IPS DF 6.9 (cell line): Measurements from ENCODE around the gene CCDC97.

Source experiments
- DNase-seq: peaks from one replicate; pipeline ENCODE4 v3.0.0-alpha.2; 2013; ENCODE audit warnings: low read depth, low spot score
- H3K27ac ChIP-seq: one replicate; pipeline ENCODE4 v1.5.1; 2013; ENCODE audit warnings: low read length, control low read depth
- H3K27me3 ChIP-seq: 2 replicates; pipeline ENCODE4 v1.6.1; 2013; ENCODE audit warnings: mild to moderate bottlenecking, low read length; ENCODE audit not compliant: control insufficient read depth, insufficient read depth
- H3K36me3 ChIP-seq: 2 replicates; pipeline ENCODE4 v1.6.1; 2013; ENCODE audit warnings: low read length; ENCODE audit not compliant: control insufficient read depth, insufficient read depth
- H3K4me1 ChIP-seq: 2 replicates; pipeline ENCODE4 v1.6.1; 2013; ENCODE audit warnings: low read length; ENCODE audit not compliant: control insufficient read depth, insufficient read depth
- H3K4me3 ChIP-seq: 2 replicates; pipeline ENCODE4 v1.5.1; 2013; ENCODE audit warnings: mild to moderate bottlenecking, low read length
- H3K9me3 ChIP-seq: 2 replicates; pipeline ENCODE4 v1.6.1; 2013; ENCODE audit warnings: low read length, inconsistent platforms; ENCODE audit not compliant: control insufficient read depth, insufficient read depth
- WGBS: extraction: QIAGEN DNeasy Blood & Tissue Kit; methylation state at CpG from one replicate; pipeline ENCODE4 v1.1.7; 2013; ENCODE audit warnings: mixed read lengths, missing lambda C conversion rate; ENCODE audit not compliant: insufficient read length, insufficient coverage; 5-methylcytosine and 5-hydroxymethylcytosine counted together

The CCDC97 gene

GRCh38 chr19:41310033-41310831 lies at the start of gene CCDC97:
Gene CCDC97 (plus strand): TSS chr19:41310172. CDS start chr19:41310311, 139 bp downstream.
- Histone ChIP-seq H3K27ac (no peak within 1 kb of the TSS), H3K27me3 (no peaks in the 10 kb centered on the region; the same call in 1 of the 2 replicates), H3K9me3 (no peaks in the 10 kb centered on the region), H3K36me3 (peaks cover 13% of the 10 kb centered on the region), H3K4me1 (0 out of 2 replicates have a peak, but pooled peaks cover 3% of the 10 kb centered on the region), H3K4me3 (peak within 1 kb of the TSS; percentile 83; the same call in 1 of the 2 replicates)
- no peak for DNase-seq
- WGBS = no CpG with 5 or more reads among the region's 47 CpGs

GRCh38 chr19:41261474-41262190 lies 48.3 kb upstream of the CCDC97 start:
- DNase-seq = no peak
- H3K36me3 ChIP-seq = peaks cover 16% of the 10 kb centered on the region; the same call in 1 of the 2 replicates
- WGBS = no CpG with 5 or more reads among the region's 10 CpGs
- peak overlapping the region; percentile 18; the same call in 1 of the 2 replicates for H3K4me3 ChIP-seq
- H3K4me1 ChIP-seq = no peaks in the 10 kb centered on the region
- no peak overlapping the region for H3K27ac ChIP-seq
- H3K27me3 ChIP-seq = no peaks in the 10 kb centered on the region
- no peaks in the 10 kb centered on the region for H3K9me3 ChIP-seq

DNA sequence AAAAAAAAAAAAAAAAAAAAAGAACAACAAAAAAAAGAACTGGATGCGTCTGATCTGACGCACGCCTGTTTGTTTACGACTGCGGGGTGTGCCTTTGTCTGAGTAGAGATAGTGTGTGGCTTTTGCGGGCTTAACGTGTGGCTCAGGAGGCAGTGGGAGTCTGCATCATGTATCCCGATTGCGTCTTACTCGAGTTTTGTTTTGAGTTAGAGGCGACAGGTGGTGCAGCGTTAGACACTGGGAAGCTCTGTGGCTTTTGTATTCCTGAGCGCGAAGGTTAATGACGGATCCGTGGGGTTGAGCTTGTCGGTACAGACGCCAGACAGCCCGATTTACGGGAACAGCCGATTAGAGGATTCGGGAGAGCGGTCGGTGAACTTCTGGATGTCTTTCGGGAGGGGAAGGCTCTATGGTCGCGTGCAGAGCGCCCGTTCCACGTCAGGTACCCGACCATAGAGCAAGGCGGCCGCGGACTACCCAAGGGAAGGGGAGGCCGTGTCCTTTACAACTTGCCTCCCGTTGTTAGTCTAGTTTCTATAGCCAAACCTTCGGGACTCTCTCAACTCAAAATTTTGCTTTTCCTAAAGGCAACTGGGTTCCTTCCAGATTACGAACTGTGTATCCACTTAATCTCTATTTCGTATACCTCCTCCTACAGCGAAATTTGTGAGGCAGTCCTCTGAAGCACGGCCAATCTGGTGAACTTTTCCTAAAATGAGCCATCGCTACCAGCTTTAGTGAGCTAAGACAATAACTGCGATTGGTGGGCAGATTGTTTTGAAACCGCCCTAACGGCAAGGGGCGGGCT lies 46.7 kb upstream of the CCDC97 start:
- H3K27me3 ChIP-seq = no peaks in the 10 kb centered on the region
- peaks cover 10% of the 10 kb centered on the region; the same call in 1 of the 2 replicates for H3K36me3 ChIP-seq
- WGBS = no CpG with 5 or more reads among the region's 46 CpGs
- peak overlapping the region; percentile 38 for H3K4me3 ChIP-seq
- H3K27ac ChIP-seq = no peak overlapping the region
- H3K4me1 ChIP-seq = no peaks in the 10 kb centered on the region
- no peak for DNase-seq
- no peaks in the 10 kb centered on the region for H3K9me3 ChIP-seq

DNA sequence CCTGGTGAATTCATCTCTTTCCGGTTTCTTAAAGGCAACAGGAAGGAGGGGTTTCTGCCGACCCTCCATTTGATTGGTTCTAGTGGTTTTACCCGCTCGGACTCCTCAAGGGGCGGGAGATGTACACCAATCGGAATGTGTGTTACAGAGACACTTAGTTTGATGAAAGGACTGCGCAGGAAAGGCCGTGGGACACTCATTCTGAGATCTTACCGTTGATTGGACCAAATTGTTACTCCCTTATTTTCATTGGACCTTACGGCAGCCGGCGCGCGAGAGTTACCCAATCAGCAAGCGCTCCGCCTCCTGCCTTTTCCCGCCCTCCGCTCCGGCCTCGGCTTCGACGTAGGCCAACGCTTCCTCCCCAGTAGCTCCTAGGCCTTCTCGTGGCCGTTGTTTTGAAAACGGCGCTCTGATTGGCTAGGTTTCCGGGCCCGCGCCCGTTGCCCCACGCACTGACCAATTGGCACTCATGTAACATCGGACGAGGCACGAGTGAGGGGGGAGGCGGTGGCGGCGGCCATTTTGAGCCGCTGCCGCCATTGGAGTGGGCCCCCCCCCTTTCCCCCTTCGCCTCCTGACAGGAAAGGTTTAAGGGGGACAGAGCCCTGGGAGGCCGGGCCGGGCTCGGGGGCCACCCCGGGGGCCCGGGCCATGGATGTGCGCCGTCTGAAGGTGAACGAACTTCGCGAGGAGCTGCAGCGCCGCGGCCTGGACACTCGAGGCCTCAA lies 46.0 kb upstream of the CCDC97 start, which contains the start of gene HNRNPUL1:
Gene HNRNPUL1, plus strand, starts transcription at position 523 of the 731 bp plus-strand sequence. Its CDS starts 132 bp downstream, at position 655.
- H3K36me3 ChIP-seq = peaks cover 9% of the 10 kb centered on the region; the same call in 1 of the 2 replicates
- H3K27me3 ChIP-seq = no peaks in the 10 kb centered on the region
- DNase-seq = peak; percentile 100
- H3K4me3 ChIP-seq = peak within 1 kb of the TSS; percentile 88
- no CpG with 5 or more reads among the region's 55 CpGs for WGBS
- H3K4me1 ChIP-seq = no peaks in the 10 kb centered on the region
- no peaks in the 10 kb centered on the region for H3K9me3 ChIP-seq
- no peak within 1 kb of the TSS for H3K27ac ChIP-seq

GRCh38 chr19:41264581-41265394 lies 45.2 kb upstream of the CCDC97 start:
- no peak for DNase-seq

DNA sequence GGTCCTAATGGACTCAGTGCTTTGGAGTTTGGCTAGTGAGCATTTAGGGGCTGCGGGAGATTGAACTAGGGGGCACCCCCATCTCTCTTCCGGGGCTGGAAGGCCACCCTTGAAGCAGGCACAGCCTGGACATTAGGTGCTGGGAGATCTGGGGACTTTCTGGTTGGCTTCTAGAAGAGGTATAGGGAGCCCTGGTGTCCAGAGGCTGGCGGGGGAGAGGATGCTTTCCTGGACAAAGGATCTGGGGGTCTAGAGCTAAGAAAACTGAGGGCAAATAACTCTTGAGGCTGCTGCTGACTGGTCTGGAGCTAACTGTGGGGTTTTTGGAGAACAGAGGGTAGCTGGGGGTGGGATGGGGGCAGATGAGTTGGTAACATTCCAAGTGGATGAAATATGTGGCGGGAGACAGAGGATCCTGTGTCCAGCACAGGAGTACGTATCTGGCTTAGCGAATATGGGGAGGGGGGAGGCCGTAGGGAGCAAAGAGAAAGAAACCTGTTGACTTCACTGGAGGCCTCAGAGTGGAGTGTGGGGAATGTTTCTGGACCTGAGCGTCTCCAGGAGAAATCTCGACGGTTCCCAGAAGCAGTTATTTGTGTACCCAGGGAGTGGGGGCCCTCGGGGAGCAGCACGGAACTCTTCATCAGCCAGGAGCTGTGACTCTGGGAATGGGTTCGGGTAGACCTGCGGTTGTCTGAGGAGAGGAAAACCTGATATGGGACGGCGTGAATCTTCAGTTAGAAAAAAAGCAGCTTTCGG lies 44.4 kb upstream of the CCDC97 start:
- WGBS = no CpG with 5 or more reads among the region's 17 CpGs
- no peak for DNase-seq

More at GRCh38 chr19:41264581-41265394, 45.2 kb upstream of the CCDC97 start:
- Histone ChIP-seq H3K36me3 (peaks cover 8% of the 10 kb centered on the region; the same call in 1 of the 2 replicates), H3K9me3 (no peaks in the 10 kb centered on the region), H3K4me1 (no peaks in the 10 kb centered on the region), H3K27me3 (no peaks in the 10 kb centered on the region), H3K4me3 (peak overlapping the region; percentile 88), H3K27ac (no peak overlapping the region)
- no CpG with 5 or more reads among the region's 75 CpGs for WGBS

GRCh38 chr19:41269055-41269454 lies 40.9 kb upstream of the CCDC97 start:
- Histone ChIP-seq H3K36me3 (peaks cover 41% of the 10 kb centered on the region), H3K27me3 (no peaks in the 10 kb centered on the region)

More for the DNA sequence above, 44.4 kb upstream of the CCDC97 start:
- H3K27me3 ChIP-seq = no peaks in the 10 kb centered on the region
- no peak overlapping the region for H3K27ac ChIP-seq
- H3K4me3 ChIP-seq = peak overlapping the region; percentile 88; the same call in 1 of the 2 replicates
- no peaks in the 10 kb centered on the region for H3K4me1 ChIP-seq
- no peaks in the 10 kb centered on the region for H3K9me3 ChIP-seq
- H3K36me3 ChIP-seq = peaks cover 10% of the 10 kb centered on the region

DNA sequence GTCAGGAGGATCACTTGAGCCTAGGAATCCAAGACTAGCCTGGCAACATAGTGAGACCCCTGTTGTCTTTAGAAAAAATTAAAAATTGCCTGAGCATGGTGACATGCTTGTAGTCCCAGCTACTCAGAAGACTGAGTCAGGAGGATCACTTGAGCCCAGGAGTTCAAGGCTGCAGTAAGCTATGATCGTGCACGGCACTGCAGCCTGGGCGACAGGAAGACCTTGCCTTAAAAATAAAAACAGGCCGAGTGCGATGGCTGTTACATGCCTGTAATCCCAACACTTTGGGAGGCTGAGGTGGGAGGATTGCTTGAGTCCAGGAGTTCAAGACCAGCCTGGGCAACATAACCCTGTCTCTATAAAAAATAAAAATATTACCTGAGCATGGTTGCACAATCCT lies 40.4 kb upstream of the CCDC97 start:
- no peak for DNase-seq
- H3K4me3 ChIP-seq = no peak overlapping the region
- no CpG with 5 or more reads among the region's 5 CpGs for WGBS
- no peaks in the 10 kb centered on the region for H3K4me1 ChIP-seq
- no peak overlapping the region for H3K27ac ChIP-seq
- peaks cover 46% of the 10 kb centered on the region for H3K36me3 ChIP-seq
- H3K27me3 ChIP-seq = no peaks in the 10 kb centered on the region
- H3K9me3 ChIP-seq = no peaks in the 10 kb centered on the region

More at GRCh38 chr19:41269055-41269454, 40.9 kb upstream of the CCDC97 start:
- Histone ChIP-seq H3K4me3 (no peak overlapping the region), H3K27ac (no peak overlapping the region), H3K4me1 (no peaks in the 10 kb centered on the region), H3K9me3 (no peaks in the 10 kb centered on the region)
- no peak for DNase-seq
- no CpG with 5 or more reads among the region's 2 CpGs for WGBS
